ENCODE results near the gene CELF2.

Gene CELF2

DNA sequence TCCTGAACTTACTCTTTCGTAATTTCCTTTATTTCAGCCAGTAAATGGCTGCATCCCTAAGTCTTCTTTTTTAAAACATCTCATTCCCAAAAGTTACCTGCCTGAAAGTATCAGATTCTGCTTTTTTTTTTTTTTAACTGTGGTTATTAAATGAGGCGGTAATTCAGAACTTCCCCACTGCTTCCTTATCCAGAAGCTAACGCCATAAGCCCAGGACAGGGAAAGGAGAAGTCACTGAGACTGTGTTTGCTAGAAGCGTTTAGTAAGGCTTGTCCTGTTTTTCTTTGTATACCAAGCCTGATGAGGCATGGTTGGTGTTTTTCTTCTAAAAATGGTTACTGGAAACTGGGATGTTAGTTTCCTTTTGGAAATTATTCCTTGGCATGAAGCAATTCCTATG is 197.8 kb downstream of the CELF2 start:
- TF ChIP-seq, protein P1, sequence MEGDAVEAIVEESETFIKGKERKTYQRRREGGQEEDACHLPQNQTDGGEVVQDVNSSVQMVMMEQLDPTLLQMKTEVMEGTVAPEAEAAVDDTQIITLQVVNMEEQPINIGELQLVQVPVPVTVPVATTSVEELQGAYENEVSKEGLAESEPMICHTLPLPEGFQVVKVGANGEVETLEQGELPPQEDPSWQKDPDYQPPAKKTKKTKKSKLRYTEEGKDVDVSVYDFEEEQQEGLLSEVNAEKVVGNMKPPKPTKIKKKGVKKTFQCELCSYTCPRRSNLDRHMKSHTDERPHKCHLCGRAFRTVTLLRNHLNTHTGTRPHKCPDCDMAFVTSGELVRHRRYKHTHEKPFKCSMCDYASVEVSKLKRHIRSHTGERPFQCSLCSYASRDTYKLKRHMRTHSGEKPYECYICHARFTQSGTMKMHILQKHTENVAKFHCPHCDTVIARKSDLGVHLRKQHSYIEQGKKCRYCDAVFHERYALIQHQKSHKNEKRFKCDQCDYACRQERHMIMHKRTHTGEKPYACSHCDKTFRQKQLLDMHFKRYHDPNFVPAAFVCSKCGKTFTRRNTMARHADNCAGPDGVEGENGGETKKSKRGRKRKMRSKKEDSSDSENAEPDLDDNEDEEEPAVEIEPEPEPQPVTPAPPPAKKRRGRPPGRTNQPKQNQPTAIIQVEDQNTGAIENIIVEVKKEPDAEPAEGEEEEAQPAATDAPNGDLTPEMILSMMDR (conservative IDR thresholded peaks at IDR 0.05; ENCODE audit: control insufficient read depth, insufficient read depth, low read depth, low read length): no peak
- no peak for DNase-seq (ENCODE audit: low read depth)

DNA sequence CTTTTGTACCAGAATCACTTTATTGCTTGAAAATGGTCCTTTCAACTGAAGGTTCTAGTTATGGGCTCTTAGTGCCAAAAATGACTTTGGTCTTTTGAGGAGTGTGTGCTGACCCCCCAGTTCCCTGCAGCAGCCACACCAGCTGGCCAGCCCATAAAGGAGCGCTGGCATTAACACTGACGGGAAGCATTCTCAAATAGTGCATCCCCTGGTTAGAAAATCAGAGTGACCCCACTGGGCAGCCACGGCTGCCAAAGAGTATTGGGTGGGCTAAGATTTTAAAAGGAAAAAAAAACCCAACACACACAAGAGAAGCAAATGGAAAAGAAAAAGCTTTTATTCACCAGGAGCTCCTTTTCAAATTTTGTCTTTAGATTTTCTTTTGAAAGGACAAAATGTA is 199.8 kb downstream of the CELF2 start:
- H3K4me3 ChIP-seq (ENCODE audit: control insufficient read depth, low read depth, low read length): no peak overlapping the region
- TF ChIP-seq, protein P1 (conservative IDR thresholded peaks at IDR 0.05; ENCODE audit: control insufficient read depth, insufficient read depth, low read depth, low read length): no peak
- DNase-seq (ENCODE audit: low read depth): no peak

More for the DNA sequence above, 197.8 kb downstream of the CELF2 start:
- no peak overlapping the region for H3K4me3 ChIP-seq (ENCODE audit: control insufficient read depth, low read depth, low read length)

- H3K4me3 ChIP-seq (ENCODE audit: control insufficient read depth, low read depth, low read length): no peak overlapping the region
- DNase-seq (ENCODE audit: low read depth): no peak
- TF ChIP-seq, protein P1 (conservative IDR thresholded peaks at IDR 0.05; ENCODE audit: control insufficient read depth, insufficient read depth, low read depth, low read length): no peak
Measured at GRCh38 chr10:11218395-11218794, 200.7 kb downstream of the CELF2 start.

DNA sequence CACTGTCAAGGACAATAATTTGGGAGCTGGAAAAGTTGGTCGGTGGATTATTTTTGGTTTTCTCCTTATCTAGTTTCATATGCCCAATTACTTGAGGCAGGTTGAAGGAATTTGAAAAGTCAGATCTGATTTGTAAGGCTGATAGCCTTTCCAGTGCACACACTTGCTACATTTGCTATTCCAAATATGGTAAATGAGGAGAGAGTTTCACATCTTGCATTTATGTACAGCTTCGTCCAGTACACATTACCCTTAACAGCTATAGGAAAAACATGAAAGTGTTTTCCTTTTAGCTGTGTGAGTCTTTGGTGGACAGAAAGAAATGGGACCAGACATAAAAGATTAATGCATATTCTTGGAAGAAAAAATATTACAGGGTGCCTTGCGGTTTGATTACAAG is 201.8 kb downstream of the CELF2 start:
- TF ChIP-seq, protein P1 (conservative IDR thresholded peaks at IDR 0.05; ENCODE audit: control insufficient read depth, insufficient read depth, low read depth, low read length): no peak
- no peak overlapping the region for H3K4me3 ChIP-seq (ENCODE audit: control insufficient read depth, low read depth, low read length)
- no peak for DNase-seq (ENCODE audit: low read depth)

GRCh38 chr10:11223081-11223480 is 205.4 kb downstream of the CELF2 start:
- DNase-seq (ENCODE audit: low read depth): no peak
- TF ChIP-seq, protein P1 (conservative IDR thresholded peaks at IDR 0.05; ENCODE audit: control insufficient read depth, insufficient read depth, low read depth, low read length): no peak
- H3K4me3 ChIP-seq (ENCODE audit: control insufficient read depth, low read depth, low read length): no peak overlapping the region

GRCh38 chr10:11223507-11224140 is 206.0 kb downstream of the CELF2 start:
- TF ChIP-seq, protein P1 (conservative IDR thresholded peaks at IDR 0.05; ENCODE audit: control insufficient read depth, insufficient read depth, low read depth, low read length): no peak
- H3K4me3 ChIP-seq (ENCODE audit: control insufficient read depth, low read depth, low read length): no peak overlapping the region
- DNase-seq (ENCODE audit: low read depth): no peak

DNA sequence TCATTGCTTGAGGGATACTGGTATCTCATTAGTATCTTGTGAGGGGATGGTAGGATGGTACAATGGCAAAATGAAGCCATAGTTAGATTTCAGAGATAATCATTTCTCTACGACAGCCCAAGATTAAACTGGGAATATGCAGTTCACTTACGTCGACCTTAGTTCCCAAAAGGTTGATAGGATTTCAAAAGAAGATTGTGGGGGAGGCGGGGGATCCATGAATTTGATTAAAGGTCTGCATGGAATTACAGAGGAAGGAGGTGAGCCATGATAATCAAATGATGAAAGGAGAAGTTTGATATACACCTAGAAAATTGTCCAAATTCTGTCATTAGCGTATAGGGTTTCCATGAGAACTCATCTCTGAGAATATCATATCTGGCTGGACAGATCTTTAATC is 206.6 kb downstream of the CELF2 start:
- H3K4me3 ChIP-seq (ENCODE audit: control insufficient read depth, low read depth, low read length): no peak overlapping the region
- TF ChIP-seq, protein P1 (conservative IDR thresholded peaks at IDR 0.05; ENCODE audit: control insufficient read depth, insufficient read depth, low read depth, low read length): no peak
- no peak for DNase-seq (ENCODE audit: low read depth)

Data from fibroblast of mammary gland (primary cell).